Measurements from ENCODE around the gene MUC21. TPM values are rescaled to one million over a fixed set of nuclear protein-coding genes. Genes with fewer than 3 reads are reported as not detected.

MUC21 gene
- total RNA-seq, 1 experiment from 2014 or later, result not detected

- Histone ChIP-seq H3K4me1 (ENCODE audit: insufficient read depth, low read length, poor library complexity, severe bottlenecking) (peaks cover 11% of the 10 kb centered on the region), H3K4me3 (ENCODE audit: low read depth, low read length, poor library complexity, severe bottlenecking) (no peak overlapping the region), H3K9me3 (ENCODE audit: low read depth, low read length, poor library complexity, severe bottlenecking) (no peaks in the 10 kb centered on the region), H3K27ac (ENCODE audit: low read depth, low read length, poor library complexity, severe bottlenecking) (no peak overlapping the region), H3K36me3 (ENCODE audit: insufficient read depth, low read length, poor library complexity, severe bottlenecking) (no peaks in the 10 kb centered on the region), H3K27me3 (replicated peaks; ENCODE audit: insufficient read depth, low read depth, low read length, poor library complexity) (no peaks in the 10 kb centered on the region)
- DNase-seq (ENCODE audit: low spot score), result no peak
- BruUV-seq (replicated peaks), result no TSS peak
- intact Hi-C loops (cut with micrococcal nuclease; ENCODE audit: unreplicated experiment), result no loop called here
- TF ChIP-seq, protein P1, sequence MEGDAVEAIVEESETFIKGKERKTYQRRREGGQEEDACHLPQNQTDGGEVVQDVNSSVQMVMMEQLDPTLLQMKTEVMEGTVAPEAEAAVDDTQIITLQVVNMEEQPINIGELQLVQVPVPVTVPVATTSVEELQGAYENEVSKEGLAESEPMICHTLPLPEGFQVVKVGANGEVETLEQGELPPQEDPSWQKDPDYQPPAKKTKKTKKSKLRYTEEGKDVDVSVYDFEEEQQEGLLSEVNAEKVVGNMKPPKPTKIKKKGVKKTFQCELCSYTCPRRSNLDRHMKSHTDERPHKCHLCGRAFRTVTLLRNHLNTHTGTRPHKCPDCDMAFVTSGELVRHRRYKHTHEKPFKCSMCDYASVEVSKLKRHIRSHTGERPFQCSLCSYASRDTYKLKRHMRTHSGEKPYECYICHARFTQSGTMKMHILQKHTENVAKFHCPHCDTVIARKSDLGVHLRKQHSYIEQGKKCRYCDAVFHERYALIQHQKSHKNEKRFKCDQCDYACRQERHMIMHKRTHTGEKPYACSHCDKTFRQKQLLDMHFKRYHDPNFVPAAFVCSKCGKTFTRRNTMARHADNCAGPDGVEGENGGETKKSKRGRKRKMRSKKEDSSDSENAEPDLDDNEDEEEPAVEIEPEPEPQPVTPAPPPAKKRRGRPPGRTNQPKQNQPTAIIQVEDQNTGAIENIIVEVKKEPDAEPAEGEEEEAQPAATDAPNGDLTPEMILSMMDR (conservative IDR thresholded peaks at IDR 0.05; ENCODE audit: low read depth, low read length), result no peak
- TF ChIP-seq EZH2 (IDR thresholded peaks at IDR 0.05; ENCODE audit: borderline replicate concordance, low read depth, low read length, poor library complexity, severe bottlenecking), result no peak
- ChIA-PET CTCF (no interaction called here), POLR2A (ENCODE audit: low non-redundant PET) (interaction anchor here (0.7 to 0.8 kb wide), 2 partner anchors 10 to 12 kb away, joined by 3 to 4 read pairs; no protein-coding TSS in a partner anchor)
Observed at GRCh38 chr6:30985490-30985889, 2.0 kb downstream of the MUC21 start.

GRCh38 chr6:30987304-30987703 lies 3.8 kb downstream of the MUC21 start:
- intact Hi-C loops (cut with micrococcal nuclease; ENCODE audit: unreplicated experiment), result no loop called here
- no peaks in the 10 kb centered on the region for H3K36me3 ChIP-seq (ENCODE audit: insufficient read depth, low read length, poor library complexity, severe bottlenecking)
- no peak for TF ChIP-seq EZH2 (IDR thresholded peaks at IDR 0.05; ENCODE audit: borderline replicate concordance, low read depth, low read length, poor library complexity, severe bottlenecking)
- TF ChIP-seq, protein P1 (conservative IDR thresholded peaks at IDR 0.05; ENCODE audit: low read depth, low read length), result no peak
- H3K4me3 ChIP-seq (ENCODE audit: low read depth, low read length, poor library complexity, severe bottlenecking), result no peak overlapping the region
- H3K27ac ChIP-seq (ENCODE audit: low read depth, low read length, poor library complexity, severe bottlenecking), result no peak overlapping the region
- no peaks in the 10 kb centered on the region for H3K27me3 ChIP-seq (replicated peaks; ENCODE audit: insufficient read depth, low read depth, low read length, poor library complexity)
- ChIA-PET CTCF (no interaction called here), POLR2A (ENCODE audit: low non-redundant PET) (no interaction called here)
- BruUV-seq (replicated peaks), result no TSS peak
- DNase-seq (ENCODE audit: low spot score), result no peak
- peaks cover 4% of the 10 kb centered on the region for H3K4me1 ChIP-seq (ENCODE audit: insufficient read depth, low read length, poor library complexity, severe bottlenecking)
- H3K9me3 ChIP-seq (ENCODE audit: low read depth, low read length, poor library complexity, severe bottlenecking), result no peaks in the 10 kb centered on the region

DNA sequence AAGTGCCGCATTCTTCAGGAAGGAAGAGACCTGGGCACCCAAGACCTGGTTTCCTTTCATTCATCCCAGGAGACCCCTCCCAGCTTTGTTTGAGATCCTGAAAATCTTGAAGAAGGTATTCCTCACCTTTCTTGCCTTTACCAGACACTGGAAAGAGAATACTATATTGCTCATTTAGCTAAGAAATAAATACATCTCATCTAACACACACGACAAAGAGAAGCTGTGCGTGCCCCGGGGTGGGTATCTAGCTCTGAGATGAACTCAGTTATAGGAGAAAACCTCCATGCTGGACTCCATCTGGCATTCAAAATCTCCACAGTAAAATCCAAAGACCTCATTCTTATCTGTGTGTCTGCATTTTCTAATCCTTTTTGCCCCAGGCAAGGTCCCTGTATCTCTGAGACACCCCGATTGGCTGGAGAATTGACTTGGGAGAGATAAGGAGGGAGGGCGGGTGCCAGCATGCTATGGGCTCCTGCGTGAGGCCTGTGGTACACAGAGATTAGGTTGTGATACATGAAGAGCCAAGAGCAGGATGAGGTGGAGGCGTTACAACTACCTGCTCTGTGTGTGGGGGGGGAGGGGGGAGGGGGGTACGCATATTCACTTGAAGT lies 4.8 kb downstream of the MUC21 start:
- ChIA-PET CTCF (no interaction called here), POLR2A (ENCODE audit: low non-redundant PET) (no interaction called here)
- no peaks in the 10 kb centered on the region for H3K36me3 ChIP-seq (ENCODE audit: insufficient read depth, low read length, poor library complexity, severe bottlenecking)
- intact Hi-C loops (cut with micrococcal nuclease; ENCODE audit: unreplicated experiment), result no loop called here
- H3K27me3 ChIP-seq (replicated peaks; ENCODE audit: insufficient read depth, low read depth, low read length, poor library complexity), result no peaks in the 10 kb centered on the region
- H3K27ac ChIP-seq (ENCODE audit: low read depth, low read length, poor library complexity, severe bottlenecking), result no peak overlapping the region
- no peaks in the 10 kb centered on the region for H3K4me1 ChIP-seq (ENCODE audit: insufficient read depth, low read length, poor library complexity, severe bottlenecking)
- TF ChIP-seq, protein P1 (conservative IDR thresholded peaks at IDR 0.05; ENCODE audit: low read depth, low read length), result no peak
- no peak for TF ChIP-seq EZH2 (IDR thresholded peaks at IDR 0.05; ENCODE audit: borderline replicate concordance, low read depth, low read length, poor library complexity, severe bottlenecking)
- H3K4me3 ChIP-seq (ENCODE audit: low read depth, low read length, poor library complexity, severe bottlenecking), result no peak overlapping the region
- no TSS peak for BruUV-seq (replicated peaks)
- H3K9me3 ChIP-seq (ENCODE audit: low read depth, low read length, poor library complexity, severe bottlenecking), result no peaks in the 10 kb centered on the region
- no peak for DNase-seq (ENCODE audit: low spot score)

Measured in A673 (cell line).